GM06990 (cell line): Measurements from ENCODE around the gene CTNNBIP1.

Experiments used
- DNase-seq: peaks from one replicate; pipeline ENCODE4 v3.0.0-alpha.2; 2011; ENCODE audit not compliant: insufficient read length; ENCODE audit errors: extremely low read depth
- H3K27me3 ChIP-seq: replicated peaks from 2 replicates; pipeline ENCODE4 v1.6.0; 2011; ENCODE audit warnings: low read length; ENCODE audit not compliant: control insufficient read depth, insufficient read depth
- H3K36me3 ChIP-seq: 2 replicates; pipeline ENCODE4 v1.5.1; 2011; ENCODE audit warnings: low read length; ENCODE audit not compliant: control insufficient read depth, insufficient read depth
- H3K4me3 ChIP-seq: replicated peaks from 2 replicates; pipeline ENCODE4 v1.5.1; 2011; ENCODE audit warnings: low read depth, mild to moderate bottlenecking, control low read depth, low read length
- CTCF ChIP-seq: IDR thresholded peaks from 2 replicates; pipeline ENCODE4 v1.5.1; 2011; ENCODE audit warnings: low read length, control low read depth, mild to moderate bottlenecking, inconsistent platforms; ENCODE audit not compliant: insufficient read depth, poor library complexity, severe bottlenecking

CTNNBIP1 gene

GRCh38 chr1:9902060-9902452 lies 8.0 kb downstream of the CTNNBIP1 start:
- no peak for TF ChIP-seq CTCF
- DNase-seq: no peak
- H3K36me3 ChIP-seq: no peaks in the 10 kb centered on the region
- H3K4me3 ChIP-seq: no peak overlapping the region
- H3K27me3 ChIP-seq: no peaks in the 10 kb centered on the region

- Histone ChIP-seq H3K36me3 (no peaks in the 10 kb centered on the region), H3K27me3 (no peaks in the 10 kb centered on the region), H3K4me3 (no peak overlapping the region)
- DNase-seq: no peak
- no peak for TF ChIP-seq CTCF
Observed at GRCh38 chr1:9901148-9902059, 8.7 kb downstream of the CTNNBIP1 start.

- no peak for TF ChIP-seq CTCF
- H3K27me3 ChIP-seq: no peaks in the 10 kb centered on the region
- H3K4me3 ChIP-seq: no peak overlapping the region
- no peaks in the 10 kb centered on the region for H3K36me3 ChIP-seq
- peak; percentile 20 for DNase-seq
Observed at GRCh38 chr1:9900142-9901043, 9.7 kb downstream of the CTNNBIP1 start.

- no peak for TF ChIP-seq CTCF
- H3K4me3 ChIP-seq: no peak overlapping the region
- DNase-seq: no peak
- no peaks in the 10 kb centered on the region for H3K36me3 ChIP-seq
- H3K27me3 ChIP-seq: no peaks in the 10 kb centered on the region
Observed at GRCh38 chr1:9894115-9894514, 16.0 kb downstream of the CTNNBIP1 start.

GRCh38 chr1:9892563-9893528 lies 17.2 kb downstream of the CTNNBIP1 start:
- no peak for DNase-seq

More at GRCh38 chr1:9892563-9893528, 17.2 kb downstream of the CTNNBIP1 start:
- Histone ChIP-seq H3K4me3 (no peak overlapping the region), H3K27me3 (no peaks in the 10 kb centered on the region), H3K36me3 (no peaks in the 10 kb centered on the region)
- no peak for TF ChIP-seq CTCF
